Body of pancreas (tissue), 4 donors: ENCODE data around the gene TMOD1.

Experiments used
- POLR2A ChIP-seq, 3 donors: fragments of 450-650 bp; IDR thresholded peaks; one replicate each; pipeline ENCODE4 v1.6.1; 2016; ENCODE audit warnings: antibody characterized with exemption in 3 of 3, mild to moderate bottlenecking in 2 of 3
- TF ChIP-seq, protein P1 (sequence below), 7 experiments: fragments of 450-650 bp in 4 of 7; fragments of 200-600 bp in 3 of 7; sonication (generic) in 3 of 7; IDR thresholded peaks; one replicate each; pipeline ENCODE4 v1.5.1; 2016 to 2019; ENCODE audit warnings: antibody characterized with exemption in 7 of 7

DNA sequence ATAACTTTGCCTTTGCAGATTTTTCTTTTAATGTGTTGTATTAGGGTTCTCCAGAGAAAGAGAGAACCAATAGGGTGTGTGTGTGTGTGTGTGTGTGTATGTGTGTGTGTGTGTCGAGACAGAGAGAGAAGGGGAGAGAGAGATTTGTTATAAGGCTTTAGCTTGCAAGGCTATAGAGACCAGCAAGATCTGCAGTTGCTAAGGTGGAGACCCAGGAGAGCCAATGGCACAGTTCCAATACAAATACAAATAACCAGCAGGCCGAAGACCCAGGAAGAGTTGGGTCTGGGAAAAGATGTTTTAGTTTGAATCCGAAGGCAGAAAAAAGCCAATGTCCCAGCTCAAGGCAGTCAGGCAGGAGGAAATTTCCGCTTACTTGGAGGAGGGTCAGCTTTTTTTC is 23.0 kb downstream of the TMOD1 start:
- TF ChIP-seq, protein P1, sequence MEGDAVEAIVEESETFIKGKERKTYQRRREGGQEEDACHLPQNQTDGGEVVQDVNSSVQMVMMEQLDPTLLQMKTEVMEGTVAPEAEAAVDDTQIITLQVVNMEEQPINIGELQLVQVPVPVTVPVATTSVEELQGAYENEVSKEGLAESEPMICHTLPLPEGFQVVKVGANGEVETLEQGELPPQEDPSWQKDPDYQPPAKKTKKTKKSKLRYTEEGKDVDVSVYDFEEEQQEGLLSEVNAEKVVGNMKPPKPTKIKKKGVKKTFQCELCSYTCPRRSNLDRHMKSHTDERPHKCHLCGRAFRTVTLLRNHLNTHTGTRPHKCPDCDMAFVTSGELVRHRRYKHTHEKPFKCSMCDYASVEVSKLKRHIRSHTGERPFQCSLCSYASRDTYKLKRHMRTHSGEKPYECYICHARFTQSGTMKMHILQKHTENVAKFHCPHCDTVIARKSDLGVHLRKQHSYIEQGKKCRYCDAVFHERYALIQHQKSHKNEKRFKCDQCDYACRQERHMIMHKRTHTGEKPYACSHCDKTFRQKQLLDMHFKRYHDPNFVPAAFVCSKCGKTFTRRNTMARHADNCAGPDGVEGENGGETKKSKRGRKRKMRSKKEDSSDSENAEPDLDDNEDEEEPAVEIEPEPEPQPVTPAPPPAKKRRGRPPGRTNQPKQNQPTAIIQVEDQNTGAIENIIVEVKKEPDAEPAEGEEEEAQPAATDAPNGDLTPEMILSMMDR (IDR thresholded peaks at IDR 0.05): no peak
- TF ChIP-seq POLR2A (IDR thresholded peaks at IDR 0.05): no peak
